AG09319 (cell line): ENCODE data around the gene P4HTM.
A peak's percentile ranks its signal among the peaks of the same experiment; 100 is the strongest.
"Not testable (repeated sequence)": the region's sequence is repeated elsewhere in the genome, so short reads cannot be mapped to it uniquely, and the experiment has no call there.

Source experiments
- DNase-seq: peaks from one replicate; pipeline ENCODE4 v3.0.0-alpha.2; 2010; ENCODE audit warnings: low read depth; ENCODE audit errors: extremely low read depth
- CTCF ChIP-seq: IDR thresholded peaks from 2 replicates; pipeline ENCODE4 v1.5.1; 2011; ENCODE audit warnings: low read depth, mild to moderate bottlenecking, inconsistent platforms, low read length, moderate library complexity

Gene P4HTM

DNA sequence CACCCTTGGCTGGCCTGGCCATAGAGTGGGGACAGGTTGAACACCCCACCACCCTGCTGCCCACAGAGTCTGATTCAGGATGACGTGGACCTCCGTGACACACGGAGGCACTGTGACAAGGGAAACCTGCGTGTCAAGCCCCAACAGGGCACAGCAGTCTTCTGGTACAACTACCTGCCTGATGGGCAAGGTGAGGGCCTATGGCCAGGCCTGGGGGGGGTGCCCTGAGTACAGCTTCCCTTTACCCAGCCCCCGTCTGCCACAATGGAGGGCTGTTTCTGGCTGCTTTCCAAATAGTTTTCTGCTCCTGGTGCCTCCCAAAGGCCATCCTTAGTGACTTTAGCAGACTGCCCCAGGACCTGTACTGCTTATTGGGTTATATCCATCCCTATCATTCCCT lies 16.0 kb downstream of the P4HTM start:
- no peak for TF ChIP-seq CTCF
- no peak for DNase-seq

DNA sequence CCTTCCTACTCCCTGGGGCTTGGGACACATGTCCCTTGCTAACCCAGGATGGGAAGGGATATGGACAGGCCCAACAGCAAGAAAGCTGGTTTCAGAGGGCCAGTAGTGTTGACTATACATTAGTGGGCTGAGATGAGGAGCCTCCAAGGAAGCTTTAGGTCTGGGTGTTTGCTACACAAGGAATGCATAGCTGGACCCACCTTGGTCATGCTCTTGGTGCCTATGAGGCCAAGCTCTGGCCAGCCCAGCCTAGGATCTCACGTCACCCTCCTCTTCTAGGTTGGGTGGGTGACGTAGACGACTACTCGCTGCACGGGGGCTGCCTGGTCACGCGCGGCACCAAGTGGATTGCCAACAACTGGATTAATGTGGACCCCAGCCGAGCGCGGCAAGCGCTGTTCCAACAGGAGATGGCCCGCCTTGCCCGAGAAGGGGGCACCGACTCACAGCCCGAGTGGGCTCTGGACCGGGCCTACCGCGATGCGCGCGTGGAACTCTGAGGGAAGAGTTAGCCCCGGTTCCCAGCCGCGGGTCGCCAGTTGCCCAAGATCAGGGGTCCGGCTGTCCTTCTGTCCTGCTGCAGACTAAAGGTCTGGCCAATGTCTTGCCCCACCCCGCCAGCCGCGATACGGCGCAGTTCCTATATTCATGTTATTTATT lies 16.5 kb downstream of the P4HTM start:
- no peak for DNase-seq
- TF ChIP-seq CTCF: no peak

GRCh38 chr3:49007068-49007770 lies 17.2 kb downstream of the P4HTM start, which contains the start of gene WDR6:
TSS of gene WDR6 (plus strand) at chr3:49007391. CDS start at chr3:49007432, 41 bp downstream.
- peak; percentile 43 for TF ChIP-seq CTCF

DNA sequence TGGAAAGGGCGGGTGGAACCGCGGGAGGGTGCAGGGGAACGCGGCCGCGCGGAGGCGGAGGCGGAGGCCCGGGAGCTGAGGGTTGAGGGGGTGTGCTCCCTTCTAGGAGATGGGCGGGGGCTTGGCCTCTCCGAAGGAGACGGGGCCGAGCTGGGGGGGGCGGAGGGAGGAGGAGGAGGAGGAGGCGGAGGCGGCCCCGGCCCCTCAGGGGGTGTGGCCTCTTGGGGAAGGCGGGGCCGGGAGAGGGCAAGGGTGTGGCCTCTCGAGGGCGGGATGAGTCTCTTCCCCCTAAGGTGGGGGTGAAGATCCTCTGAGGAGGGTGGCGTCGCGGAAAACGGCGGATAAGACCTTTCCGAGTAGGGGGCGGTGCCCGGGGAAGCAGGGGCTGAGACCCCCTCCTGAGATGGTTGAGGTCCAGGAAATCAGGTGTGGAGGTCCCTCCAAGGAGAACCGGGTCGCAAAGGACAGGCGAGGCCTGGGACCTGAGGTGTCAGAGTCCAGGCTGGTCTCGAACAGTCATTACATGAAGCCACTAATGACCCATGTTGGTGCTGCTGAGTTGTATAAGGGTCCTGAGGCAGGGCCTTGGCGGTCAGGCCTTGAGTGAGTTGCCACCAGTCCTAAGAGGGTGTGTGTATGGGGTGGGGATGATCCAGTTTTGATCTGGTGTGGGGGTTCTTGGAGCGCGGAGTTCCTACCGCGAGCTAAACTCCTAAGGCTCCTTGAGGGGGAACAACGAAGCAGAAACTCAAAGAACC lies 17.9 kb downstream of the P4HTM start:
- DNase-seq: peak; percentile 82
- no peak for TF ChIP-seq CTCF

More at GRCh38 chr3:49007068-49007770, 17.2 kb downstream of the P4HTM start, which contains the start of gene WDR6:
- DNase-seq: peak; percentile 95

GRCh38 chr3:49008627-49009026 lies 18.6 kb downstream of the P4HTM start:
- not testable (repeated sequence) for DNase-seq

DNA sequence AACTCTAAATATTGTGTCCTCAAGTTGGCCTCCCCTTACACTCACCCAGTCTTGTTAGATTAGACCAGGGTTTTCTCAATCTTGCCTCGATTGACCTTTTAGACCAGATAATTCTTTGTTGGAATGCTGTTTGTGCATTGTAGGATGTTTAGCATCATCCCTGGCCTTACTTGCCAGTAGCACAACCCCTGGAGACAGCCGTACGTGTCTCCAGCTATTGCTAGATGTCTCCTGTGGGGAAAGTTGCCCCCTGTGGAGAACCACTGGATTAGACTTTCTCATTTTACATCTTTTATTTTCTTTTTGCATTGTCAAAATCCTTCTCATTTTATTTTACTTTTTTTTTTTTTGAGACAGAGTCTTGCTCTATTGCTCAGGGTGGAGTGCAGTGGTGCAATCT lies 19.4 kb downstream of the P4HTM start:
- no peak for TF ChIP-seq CTCF

DNA sequence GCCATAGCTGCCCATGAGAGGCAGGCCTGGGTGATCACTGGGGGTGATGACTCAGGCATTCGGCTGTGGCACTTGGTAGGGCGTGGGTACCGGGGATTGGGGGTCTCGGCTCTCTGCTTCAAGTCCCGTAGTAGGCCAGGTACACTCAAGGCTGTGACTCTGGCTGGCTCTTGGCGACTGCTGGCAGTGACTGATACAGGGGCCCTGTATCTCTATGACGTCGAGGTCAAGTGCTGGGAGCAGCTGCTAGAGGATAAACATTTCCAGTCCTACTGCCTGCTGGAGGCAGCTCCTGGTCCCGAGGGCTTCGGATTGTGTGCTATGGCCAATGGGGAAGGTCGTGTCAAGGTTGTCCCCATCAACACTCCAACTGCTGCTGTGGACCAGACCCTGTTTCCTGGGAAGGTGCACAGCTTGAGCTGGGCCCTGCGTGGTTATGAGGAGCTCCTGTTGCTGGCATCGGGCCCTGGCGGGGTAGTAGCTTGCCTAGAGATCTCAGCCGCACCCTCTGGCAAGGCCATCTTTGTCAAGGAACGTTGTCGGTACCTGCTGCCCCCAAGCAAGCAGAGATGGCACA lies 22.5 kb downstream of the P4HTM start:
- no peak for DNase-seq
- TF ChIP-seq CTCF: no peak

More for the DNA sequence above, 19.4 kb downstream of the P4HTM start:
- DNase-seq: no peak
